Tibial nerve (tissue), 4 donors: ENCODE data around the gene SUMF1.

Experiments used
- CTCF ChIP-seq, 5 experiments: fragments of 200-600 bp in 3 of 5; fragments of 450-650 bp in 2 of 5; sonication (generic) in 3 of 5; IDR thresholded peaks; one replicate each; pipeline ENCODE4 v1.5.1; 2016 to 2019; ENCODE audit warnings: antibody characterized with exemption in 5 of 5, mild to moderate bottlenecking in 3 of 5, moderate library complexity in 2 of 5
- EP300 ChIP-seq, 2 donors: sonication (generic); formaldehyde crosslinking; IDR thresholded peaks; one replicate each; pipeline ENCODE4 v1.6.1; 2017; ENCODE audit warnings: antibody characterized with exemption in 2 of 2, mild to moderate bottlenecking in 1 of 2
- POLR2A ChIP-seq, 2 donors: fragments of 450-650 bp; IDR thresholded peaks; one replicate each; pipeline ENCODE4 v1.6.1; 2017; ENCODE audit warnings: antibody characterized with exemption in 2 of 2, mild to moderate bottlenecking in 2 of 2, moderate library complexity in 2 of 2

DNA sequence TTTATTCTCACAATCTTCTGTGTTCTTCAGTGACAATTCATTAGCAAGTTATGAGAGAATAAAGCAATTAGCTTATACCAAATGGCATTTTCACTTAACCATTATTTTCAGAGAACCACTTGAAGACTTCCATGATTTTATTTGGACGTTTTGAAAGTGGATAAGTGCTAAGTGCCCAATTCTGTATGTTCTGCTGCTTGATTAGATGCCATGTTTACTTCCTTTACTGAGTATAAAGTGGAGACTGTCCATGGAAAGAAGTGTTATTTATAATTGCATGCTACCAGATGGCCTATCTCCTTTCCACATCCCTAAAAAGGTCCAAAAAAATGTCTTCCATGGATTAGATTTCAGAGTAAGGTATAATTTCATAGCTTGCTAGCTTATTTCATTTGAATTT is 69.6 kb downstream of the SUMF1 start:
- no peak for TF ChIP-seq CTCF (IDR thresholded peaks at IDR 0.05)
- no peak for TF ChIP-seq POLR2A (IDR thresholded peaks at IDR 0.05)
- TF ChIP-seq EP300 (IDR thresholded peaks at IDR 0.05) = no peak
